Type B pancreatic cell (in vitro differentiated cells): ENCODE measurements around the gene POLK. TPM values are rescaled to one million over a fixed set of nuclear protein-coding genes. Genes with fewer than 3 reads are reported as not detected.
A peak's percentile ranks its signal among the peaks of the same experiment; 100 is the strongest.
"Not testable (repeated sequence)": the region's sequence is repeated elsewhere in the genome, so short reads cannot be mapped to it uniquely, and the experiment has no call there.

Source experiments
- DNase-seq: peaks from one replicate; pipeline ENCODE4 v3.0.0; 2021; ENCODE audit warnings: mixed read lengths; ENCODE audit not compliant: unreplicated experiment; ENCODE audit errors: extremely low spot score
- H3K27ac Mint-ChIP-seq: 2 replicates; pipeline ENCODE4 v1.8.0; 2021; ENCODE audit warnings: mild to moderate bottlenecking, mixed read lengths
- H3K27me3 Mint-ChIP-seq: 2 replicates; pipeline ENCODE4 v1.8.0; 2021; ENCODE audit warnings: mixed read lengths
- H3K36me3 Mint-ChIP-seq: 2 replicates; pipeline ENCODE4 v1.8.0; 2021; ENCODE audit warnings: mixed read lengths
- H3K4me1 Mint-ChIP-seq: one replicate; pipeline ENCODE4 v1.8.0; 2021; ENCODE audit warnings: mixed read lengths; ENCODE audit not compliant: unreplicated experiment
- H3K4me3 Mint-ChIP-seq: 2 replicates; pipeline ENCODE4 v1.8.0; 2021; ENCODE audit warnings: mild to moderate bottlenecking, mixed read lengths
- H3K9me3 Mint-ChIP-seq: 2 replicates; pipeline ENCODE4 v1.8.0; 2021; ENCODE audit warnings: mixed read lengths
- CTCF ChIP-seq: fragments of 200-600 bp; sonication (generic); conservative IDR thresholded peaks from 2 replicates; pipeline ENCODE4 v1.5.0; 2021; ENCODE audit warnings: antibody characterized with exemption, mild to moderate bottlenecking
- total RNA-seq: library from RNA; stranded (reverse); gene quantifications from 2 replicates; pipeline ENCODE4 v1.2.1, GENCODE V29; 2021; ENCODE audit warnings: low replicate concordance

POLK gene
- total RNA-seq, 1 donor from 2014 or later = 21.2 TPM

- Mint-ChIP-seq H3K4me1 (no peaks in the 10 kb centered on the region), H3K27ac (no peak overlapping the region), H3K27me3 (no peaks in the 10 kb centered on the region), H3K4me3 (no peak overlapping the region), H3K9me3 (peaks cover 21% of the 10 kb centered on the region), H3K36me3 (peaks cover 52% of the 10 kb centered on the region)
- no peak for DNase-seq
- TF ChIP-seq CTCF = no peak
Measured at GRCh38 chr5:75482482-75482881, 29.2 kb upstream of the POLK start.

- no peak overlapping the region for H3K4me3 Mint-ChIP-seq
- H3K27ac Mint-ChIP-seq = no peak overlapping the region
- H3K27me3 Mint-ChIP-seq = no peaks in the 10 kb centered on the region
- no peak for TF ChIP-seq CTCF
- H3K36me3 Mint-ChIP-seq = peaks cover 66% of the 10 kb centered on the region
- H3K4me1 Mint-ChIP-seq = no peaks in the 10 kb centered on the region
- peaks cover 25% of the 10 kb centered on the region for H3K9me3 Mint-ChIP-seq
- no peak for DNase-seq
Measured at GRCh38 chr5:75484605-75485004, 27.1 kb upstream of the POLK start.

- Mint-ChIP-seq H3K9me3 (peaks cover 25% of the 10 kb centered on the region), H3K36me3 (peaks cover 70% of the 10 kb centered on the region)
Measured at GRCh38 chr5:75489847-75490246, 21.8 kb upstream of the POLK start.

GRCh38 chr5:75491621-75492020 is 20.1 kb upstream of the POLK start:
- peaks cover 12% of the 10 kb centered on the region for H3K9me3 Mint-ChIP-seq
- peaks cover 62% of the 10 kb centered on the region for H3K36me3 Mint-ChIP-seq
- no peak for TF ChIP-seq CTCF
- no peak for DNase-seq
- no peaks in the 10 kb centered on the region for H3K27me3 Mint-ChIP-seq
- H3K4me3 Mint-ChIP-seq = no peak overlapping the region
- H3K4me1 Mint-ChIP-seq = no peaks in the 10 kb centered on the region
- no peak overlapping the region for H3K27ac Mint-ChIP-seq

More at GRCh38 chr5:75489847-75490246, 21.8 kb upstream of the POLK start:
- H3K27ac Mint-ChIP-seq, H3K4me3 Mint-ChIP-seq, H3K27me3 Mint-ChIP-seq, H3K4me1 Mint-ChIP-seq, DNase-seq: not testable (repeated sequence)

GRCh38 chr5:75496026-75496425 is 15.7 kb upstream of the POLK start:
- no peak overlapping the region for H3K27ac Mint-ChIP-seq
- no peaks in the 10 kb centered on the region for H3K4me1 Mint-ChIP-seq
- no peak for DNase-seq
- H3K27me3 Mint-ChIP-seq = no peaks in the 10 kb centered on the region
- no peaks in the 10 kb centered on the region for H3K9me3 Mint-ChIP-seq
- peaks cover 63% of the 10 kb centered on the region for H3K36me3 Mint-ChIP-seq
- H3K4me3 Mint-ChIP-seq = no peak overlapping the region
- no peak for TF ChIP-seq CTCF

GRCh38 chr5:75498208-75498777 is 13.4 kb upstream of the POLK start:
- no peaks in the 10 kb centered on the region for H3K27me3 Mint-ChIP-seq
- no peak for DNase-seq

GRCh38 chr5:75498875-75499274 is 12.8 kb upstream of the POLK start:
- not testable (repeated sequence) for H3K4me3 Mint-ChIP-seq, DNase-seq, H3K27me3 Mint-ChIP-seq, H3K9me3 Mint-ChIP-seq, H3K4me1 Mint-ChIP-seq, H3K27ac Mint-ChIP-seq
- peaks cover 55% of the 10 kb centered on the region for H3K36me3 Mint-ChIP-seq

More at GRCh38 chr5:75498208-75498777, 13.4 kb upstream of the POLK start:
- Mint-ChIP-seq H3K36me3 (peaks cover 54% of the 10 kb centered on the region), H3K4me1 (no peaks in the 10 kb centered on the region), H3K4me3 (no peak overlapping the region), H3K27ac (no peak overlapping the region), H3K9me3 (no peaks in the 10 kb centered on the region)
- no peak for TF ChIP-seq CTCF

- H3K27ac Mint-ChIP-seq = peak overlapping the region; percentile 48
- not testable (repeated sequence) for H3K27me3 Mint-ChIP-seq
Measured at GRCh38 chr5:75505112-75505511, 6.6 kb upstream of the POLK start.

More at GRCh38 chr5:75505112-75505511, 6.6 kb upstream of the POLK start:
- not testable (repeated sequence) for H3K9me3 Mint-ChIP-seq, H3K4me3 Mint-ChIP-seq, DNase-seq
- Mint-ChIP-seq H3K36me3 (peaks cover 26% of the 10 kb centered on the region), H3K4me1 (peaks cover 21% of the 10 kb centered on the region)
